Hepatocyte (in vitro differentiated cells): ENCODE results near the gene FPR1. TPM values are rescaled to one million over a fixed set of nuclear protein-coding genes. Genes with fewer than 3 reads are reported as not detected.

Source experiments
- DNase-seq: peaks from one replicate; pipeline ENCODE4 v3.0.0-alpha.2; 2016; ENCODE audit warnings: low spot score
- H2AFZ ChIP-seq: fragments of 200-600 bp; sonication (generic); 2 replicates; pipeline ENCODE4 v1.6.0; 2016; ENCODE audit warnings: antibody characterized with exemption, mild to moderate bottlenecking
- H3K27ac ChIP-seq: fragments of 200-600 bp; sonication (generic); 2 replicates; pipeline ENCODE4 v1.5.1; 2016; ENCODE audit warnings: mild to moderate bottlenecking
- H3K27me3 ChIP-seq: fragments of 200-600 bp; sonication (generic); 2 replicates; pipeline ENCODE4 v1.6.1; 2016
- H3K36me3 ChIP-seq: fragments of 200-600 bp; sonication (generic); replicated peaks from 2 replicates; pipeline ENCODE4 v1.5.1; 2016; ENCODE audit warnings: low read depth; ENCODE audit not compliant: insufficient read depth
- H3K4me1 ChIP-seq: fragments of 200-600 bp; sonication (generic); 2 replicates; pipeline ENCODE4 v1.5.1; 2016; ENCODE audit warnings: mild to moderate bottlenecking, moderate library complexity; ENCODE audit not compliant: insufficient read depth
- H3K4me2 ChIP-seq: fragments of 200-600 bp; sonication (generic); 2 replicates; pipeline ENCODE4 v1.6.0; 2016
- H3K4me3 ChIP-seq: fragments of 200-600 bp; sonication (generic); 2 replicates; pipeline ENCODE4 v1.5.1; 2016; ENCODE audit warnings: mild to moderate bottlenecking
- H3K79me2 ChIP-seq: fragments of 200-600 bp; sonication (generic); 2 replicates; pipeline ENCODE4 v1.6.0; 2017; ENCODE audit warnings: mild to moderate bottlenecking
- H3K9me2 ChIP-seq: fragments of 200-600 bp; sonication (generic); replicated peaks from 2 replicates; pipeline ENCODE4 v1.6.0; 2017; ENCODE audit warnings: mild to moderate bottlenecking; ENCODE audit not compliant: insufficient read depth
- H3K9me3 ChIP-seq: fragments of 200-600 bp; sonication (generic); 2 replicates; pipeline ENCODE4 v1.5.1; 2016; ENCODE audit warnings: low read depth, mild to moderate bottlenecking
- H4K20me1 ChIP-seq: fragments of 200-600 bp; sonication (generic); 2 replicates; pipeline ENCODE4 v1.6.0; 2016; ENCODE audit warnings: mild to moderate bottlenecking; ENCODE audit not compliant: insufficient read depth, poor library complexity, severe bottlenecking
- EZH2 ChIP-seq: fragments of 200-600 bp; sonication (generic); IDR thresholded peaks from 2 replicates; pipeline ENCODE4 v1.6.1; 2016; ENCODE audit warnings: antibody characterized with exemption, mild to moderate bottlenecking, borderline replicate concordance
- EZH2phosphoT487 ChIP-seq: fragments of 200-600 bp; sonication (generic); IDR thresholded peaks from one replicate; pipeline ENCODE4 v1.6.1; 2018; ENCODE audit warnings: antibody characterized with exemption, mild to moderate bottlenecking, low read depth, moderate library complexity; ENCODE audit not compliant: unreplicated experiment, severe bottlenecking
- WGBS: methylation state at CpG from one replicate; pipeline ENCODE4 v1.1.6; 2016; ENCODE audit warnings: low lambda C conversion rate; ENCODE audit errors: missing lambda C conversion rate; 5-methylcytosine and 5-hydroxymethylcytosine counted together
- polyA plus RNA-seq: library from polyadenylated mRNA; unstranded; fragments of >200 nt; fragmentation: Nextera tagmentation; extraction: Ambion mirVana; gene quantifications from 2 replicates; pipeline ENCODE4 v1.2.1, GENCODE V29; 2016
- total RNA-seq: library from RNA; depleted of rRNA; stranded (reverse); fragments of >200 nt; gene quantifications from 2 replicates; pipeline ENCODE4 v1.2.3, GENCODE V29; 2014
- TF ChIP-seq, protein P1 (sequence below): fragments of 200-600 bp; sonication (generic); IDR thresholded peaks from 2 replicates; pipeline ENCODE4 v1.5.1; 2016; ENCODE audit warnings: antibody characterized with exemption, mild to moderate bottlenecking; ENCODE audit not compliant: poor library complexity

Gene FPR1
- total and polyA plus RNA-seq, 2 experiments from 2014 or later, result 0.53 to 2.6 TPM

GRCh38 chr19:51765086-51765485, 13.4 kb upstream of the FPR1 start:
- Histone ChIP-seq H3K4me3 (no peak overlapping the region), H3K27ac (no peak overlapping the region)

DNA sequence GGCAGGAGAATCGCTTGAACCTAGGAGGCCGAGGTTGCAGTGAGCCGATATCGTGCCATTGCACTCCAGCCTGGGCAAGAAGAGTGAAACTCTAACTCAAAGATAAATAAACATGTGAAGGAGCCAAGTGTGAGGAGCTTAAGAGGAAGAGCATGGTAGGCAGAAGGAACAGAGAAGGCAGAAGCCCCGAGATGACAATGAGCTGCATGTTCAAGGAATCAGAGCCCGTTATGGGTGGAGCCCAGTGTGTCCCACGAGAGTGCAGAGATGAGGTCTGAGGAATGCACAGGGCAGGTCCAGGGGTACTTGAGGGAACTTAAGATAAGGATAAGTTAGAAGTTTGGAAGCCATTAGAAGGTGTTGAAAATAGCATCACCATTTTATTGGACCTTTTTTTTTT, 10.0 kb upstream of the FPR1 start:
- no peak for TF ChIP-seq EZH2phosphoT487
- no peak for TF ChIP-seq EZH2
- TF ChIP-seq, protein P1, sequence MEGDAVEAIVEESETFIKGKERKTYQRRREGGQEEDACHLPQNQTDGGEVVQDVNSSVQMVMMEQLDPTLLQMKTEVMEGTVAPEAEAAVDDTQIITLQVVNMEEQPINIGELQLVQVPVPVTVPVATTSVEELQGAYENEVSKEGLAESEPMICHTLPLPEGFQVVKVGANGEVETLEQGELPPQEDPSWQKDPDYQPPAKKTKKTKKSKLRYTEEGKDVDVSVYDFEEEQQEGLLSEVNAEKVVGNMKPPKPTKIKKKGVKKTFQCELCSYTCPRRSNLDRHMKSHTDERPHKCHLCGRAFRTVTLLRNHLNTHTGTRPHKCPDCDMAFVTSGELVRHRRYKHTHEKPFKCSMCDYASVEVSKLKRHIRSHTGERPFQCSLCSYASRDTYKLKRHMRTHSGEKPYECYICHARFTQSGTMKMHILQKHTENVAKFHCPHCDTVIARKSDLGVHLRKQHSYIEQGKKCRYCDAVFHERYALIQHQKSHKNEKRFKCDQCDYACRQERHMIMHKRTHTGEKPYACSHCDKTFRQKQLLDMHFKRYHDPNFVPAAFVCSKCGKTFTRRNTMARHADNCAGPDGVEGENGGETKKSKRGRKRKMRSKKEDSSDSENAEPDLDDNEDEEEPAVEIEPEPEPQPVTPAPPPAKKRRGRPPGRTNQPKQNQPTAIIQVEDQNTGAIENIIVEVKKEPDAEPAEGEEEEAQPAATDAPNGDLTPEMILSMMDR, result no peak
- Histone ChIP-seq H3K4me2 (no peak overlapping the region), H3K9me2 (no peaks in the 10 kb centered on the region), H4K20me1 (no peaks in the 10 kb centered on the region), H3K9me3 (no peaks in the 10 kb centered on the region), H3K4me1 (no peaks in the 10 kb centered on the region), H3K27ac (no peak overlapping the region), H2AFZ (no peak overlapping the region), H3K36me3 (no peaks in the 10 kb centered on the region), H3K4me3 (no peak overlapping the region), H3K27me3 (no peaks in the 10 kb centered on the region), H3K79me2 (no peaks in the 10 kb centered on the region)
- no peak for DNase-seq
- 86% methylated on average over 7 of the region's 7 CpGs for WGBS

More at GRCh38 chr19:51765086-51765485, 13.4 kb upstream of the FPR1 start:
- Histone ChIP-seq H3K27me3 (no peaks in the 10 kb centered on the region), H3K9me3 (no peaks in the 10 kb centered on the region), H3K4me2 (no peak overlapping the region), H4K20me1 (no peaks in the 10 kb centered on the region), H3K4me1 (no peaks in the 10 kb centered on the region), H3K9me2 (no peaks in the 10 kb centered on the region), H2AFZ (no peak overlapping the region), H3K79me2 (no peaks in the 10 kb centered on the region), H3K36me3 (no peaks in the 10 kb centered on the region)
- WGBS, result 70% methylated on average over 5 of the region's 5 CpGs
- DNase-seq, result no peak
- TF ChIP-seq EZH2, result no peak

- no peaks in the 10 kb centered on the region for H3K79me2 ChIP-seq
- H3K4me2 ChIP-seq, result no peak within 1 kb of the TSS
- no peak for TF ChIP-seq EZH2phosphoT487
- TF ChIP-seq EZH2, result no peak
- TF ChIP-seq, protein P1, result no peak
- H3K27ac ChIP-seq, result no peak within 1 kb of the TSS
- WGBS, result 72% methylated on average over 8 of the region's 8 CpGs
- no peaks in the 10 kb centered on the region for H3K9me2 ChIP-seq
- H2AFZ ChIP-seq, result no peak within 1 kb of the TSS
- no peaks in the 10 kb centered on the region for H3K36me3 ChIP-seq
- H3K27me3 ChIP-seq, result no peaks in the 10 kb centered on the region
- H4K20me1 ChIP-seq, result no peaks in the 10 kb centered on the region
- no peak for DNase-seq
- no peaks in the 10 kb centered on the region for H3K4me1 ChIP-seq
- no peaks in the 10 kb centered on the region for H3K9me3 ChIP-seq
- no peak within 1 kb of the TSS for H3K4me3 ChIP-seq
Observed at GRCh38 chr19:51760697-51761356, 9.1 kb upstream of the FPR1 start, which contains the start of gene FPR2. TSS of gene FPR2 (plus strand) at chr19:51761180. CDS start at chr19:51768659, 7,479 bp downstream.

DNA sequence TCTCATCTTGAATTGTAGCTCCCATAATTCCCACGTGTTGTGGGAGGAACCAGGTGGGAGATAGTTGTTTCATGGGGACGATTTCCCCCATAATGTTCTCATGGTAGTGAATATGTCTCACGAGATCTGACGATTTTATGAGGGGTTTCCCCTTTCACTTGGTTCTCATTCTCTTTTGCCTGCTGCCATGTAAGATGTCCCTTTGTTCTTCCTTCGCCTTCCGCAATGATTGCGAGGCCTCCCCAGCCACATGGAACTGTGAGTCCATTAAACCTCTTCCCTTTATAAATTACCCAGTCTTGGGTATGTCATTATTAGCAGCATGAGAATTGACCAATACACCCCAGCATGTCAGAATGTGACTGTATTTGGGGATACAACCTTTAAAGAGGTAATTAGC, 3.9 kb upstream of the FPR1 start:
- H3K4me2 ChIP-seq, result no peak overlapping the region
- no peaks in the 10 kb centered on the region for H3K9me2 ChIP-seq
- H3K36me3 ChIP-seq, result no peaks in the 10 kb centered on the region
- 80% methylated on average over 7 of the region's 7 CpGs for WGBS
- no peaks in the 10 kb centered on the region for H3K4me1 ChIP-seq
- H3K79me2 ChIP-seq, result no peaks in the 10 kb centered on the region
- no peaks in the 10 kb centered on the region for H3K27me3 ChIP-seq
- no peak overlapping the region for H3K4me3 ChIP-seq
- TF ChIP-seq EZH2phosphoT487 (no peak), EZH2 (no peak)
- TF ChIP-seq, protein P1, result no peak
- no peaks in the 10 kb centered on the region for H3K9me3 ChIP-seq
- no peak for DNase-seq
- H3K27ac ChIP-seq, result no peak overlapping the region
- H2AFZ ChIP-seq, result no peak overlapping the region
- H4K20me1 ChIP-seq, result no peaks in the 10 kb centered on the region
